Stimulated activated naive CD4-positive, alpha-beta T cell (primary cell): ENCODE measurements around the gene RNPEPL1.
A peak's percentile ranks its signal among the peaks of the same experiment; 100 is the strongest.

ENCODE experiments used
- DNase-seq, 6 experiments: peaks; one replicate each; lab custom pipeline; 2025; lab: John Stamatoyannopoulos, UW

The RNPEPL1 gene

GRCh38 chr2:240577281-240578109, 9.2 kb downstream of the RNPEPL1 start:
- no peak for DNase-seq

GRCh38 chr2:240578110-240578450, 9.8 kb downstream of the RNPEPL1 start:
- DNase-seq = no peak

- DNase-seq = no peak
These were observed 10.2 kb downstream of the RNPEPL1 start for GRCh38 chr2:240578488-240578887.

DNA sequence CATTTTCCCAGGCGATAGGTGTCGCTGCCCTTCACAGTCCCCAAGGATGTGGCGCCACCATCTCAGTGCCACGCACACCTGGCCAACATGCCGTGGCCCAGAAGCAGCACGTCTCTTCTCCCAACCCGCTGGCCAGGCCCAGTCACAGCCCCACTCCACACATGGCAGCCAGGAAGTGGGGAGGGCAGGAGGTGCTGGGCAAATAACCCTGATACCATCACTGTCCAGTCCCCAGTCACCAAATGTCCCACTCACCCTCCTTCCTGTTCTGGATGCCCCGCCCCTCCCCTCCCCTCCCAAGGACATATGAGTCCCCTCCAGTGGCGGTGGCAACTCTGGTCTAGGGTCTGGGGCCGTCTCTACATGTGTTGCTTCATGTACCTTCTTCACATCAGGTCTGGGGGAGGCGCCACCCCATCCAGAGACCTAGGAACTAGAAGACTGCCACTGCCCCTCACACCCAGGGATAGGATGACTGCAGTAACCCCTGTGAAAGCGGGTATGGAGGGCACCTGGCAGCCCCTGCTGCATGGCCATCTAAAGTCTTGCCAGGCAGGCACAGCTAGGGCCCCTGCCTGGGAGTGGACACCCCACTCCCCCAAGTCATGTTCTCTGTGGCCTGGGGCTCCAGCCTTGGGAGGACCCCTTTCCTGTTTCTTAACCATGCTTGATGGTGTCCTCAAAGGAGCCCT, 10.9 kb downstream of the RNPEPL1 start:
- DNase-seq = no peak

- DNase-seq = peak; percentile 45 to 72 (median 60)
These were observed 11.7 kb downstream of the RNPEPL1 start for GRCh38 chr2:240579771-240580614.

DNA sequence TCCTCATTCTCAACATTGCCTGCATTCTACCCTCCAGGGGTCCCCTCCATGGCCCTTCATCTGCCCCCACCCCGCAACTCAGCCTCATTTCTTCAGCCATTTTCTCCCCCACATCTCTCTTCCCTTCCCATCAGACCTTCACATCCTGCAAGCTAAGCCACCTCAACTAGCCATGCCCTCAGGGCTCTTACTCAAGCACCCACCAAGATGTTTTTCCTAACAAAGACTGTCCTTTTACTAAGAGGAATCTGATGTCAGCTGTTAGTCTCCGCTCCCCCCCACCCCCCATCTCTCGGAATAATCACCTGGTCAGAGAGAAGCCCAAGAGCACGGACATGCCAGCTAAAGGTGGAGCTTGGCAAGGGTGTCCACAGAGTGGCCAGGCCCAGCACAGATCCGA, 13.5 kb downstream of the RNPEPL1 start:
- no peak for DNase-seq

DNA sequence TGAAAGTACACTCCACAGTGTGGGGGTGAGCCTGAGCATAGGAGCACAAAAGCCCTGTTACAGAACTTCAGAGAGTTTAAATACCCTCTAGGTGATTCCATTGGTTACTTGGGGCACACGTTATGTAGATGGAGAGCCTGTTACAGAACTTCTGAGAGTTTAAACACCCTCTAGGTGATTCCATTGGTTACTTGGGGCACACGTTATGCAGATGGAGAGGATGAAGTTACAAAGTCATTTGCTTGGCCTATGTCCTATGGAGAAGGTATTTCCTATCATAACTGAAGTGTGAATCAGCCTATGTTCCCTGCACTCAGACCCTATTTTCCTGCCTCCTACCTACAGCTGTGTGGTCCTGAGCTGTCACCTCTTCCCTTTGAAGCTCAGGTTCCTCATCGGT, 14.5 kb downstream of the RNPEPL1 start:
- DNase-seq = no peak

DNA sequence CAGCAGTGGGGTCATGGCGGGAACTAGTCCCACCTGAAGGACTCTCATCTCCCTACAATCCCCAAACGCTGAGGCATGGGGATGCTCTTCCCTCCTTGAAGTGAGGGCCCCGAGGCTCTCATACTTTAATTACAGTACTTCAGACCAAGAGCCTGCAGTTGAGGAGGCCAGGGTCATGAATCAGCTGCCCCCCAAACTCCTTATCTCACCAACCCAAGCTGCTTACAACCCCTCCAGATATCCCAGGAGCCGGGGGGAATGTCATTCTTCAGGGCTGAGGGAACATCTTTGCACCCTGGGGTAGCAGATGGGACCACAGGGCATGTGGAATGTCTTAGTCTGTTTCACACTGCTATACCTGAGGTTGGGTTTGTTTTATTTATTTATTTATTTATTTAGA, 15.5 kb downstream of the RNPEPL1 start:
- DNase-seq = no peak

- DNase-seq = no peak
These were observed 16.3 kb downstream of the RNPEPL1 start for GRCh38 chr2:240584486-240585031.

DNA sequence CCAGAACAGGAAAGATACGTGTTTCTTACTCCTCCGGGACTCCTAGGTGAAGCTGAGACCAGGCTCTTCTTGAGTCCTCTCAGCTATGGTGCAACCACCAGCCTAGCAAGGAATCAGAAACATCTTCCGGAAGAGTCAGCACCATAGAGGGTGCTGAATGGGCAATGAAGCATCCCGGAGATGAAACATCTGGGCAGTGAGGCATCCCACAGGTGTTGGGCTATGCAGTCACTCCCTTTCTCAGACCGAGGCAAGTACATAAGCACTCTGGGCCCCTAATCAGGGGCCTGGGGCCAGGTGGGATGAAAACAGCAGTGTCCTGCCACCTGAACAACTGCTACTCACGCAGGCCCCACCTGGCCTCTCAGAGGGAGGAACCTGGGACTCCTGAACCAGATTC, 16.8 kb downstream of the RNPEPL1 start:
- DNase-seq = no peak

DNA sequence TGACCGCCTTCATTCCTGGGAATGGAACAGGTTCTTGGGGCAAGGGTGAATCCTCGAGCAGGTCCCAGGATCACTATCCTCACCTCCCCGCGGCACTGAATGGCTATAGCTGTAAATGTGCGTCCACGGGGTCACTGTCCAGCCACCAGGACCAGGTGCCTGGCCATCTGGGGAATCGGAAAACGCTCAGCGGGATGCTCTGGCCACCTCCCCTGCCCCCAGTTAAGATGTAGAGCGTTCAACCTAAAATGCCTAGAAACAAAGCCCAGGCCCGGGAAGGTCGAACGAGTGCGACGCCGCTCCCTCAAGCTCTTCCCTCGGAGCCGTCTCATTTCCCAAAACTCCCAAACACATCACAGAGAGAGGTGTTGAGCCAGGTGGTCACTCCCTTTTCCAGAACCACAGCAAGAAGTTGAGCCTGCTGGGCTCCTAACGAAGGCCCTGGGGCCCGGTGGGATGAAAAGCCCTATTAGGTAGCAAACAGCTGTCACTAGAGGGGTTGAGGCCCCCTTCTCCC, 17.5 kb downstream of the RNPEPL1 start:
- no peak for DNase-seq

- peak; percentile 89 to 99 (median 95) for DNase-seq
These were observed 18.1 kb downstream of the RNPEPL1 start, which contains the start of gene CAPN10 for GRCh38 chr2:240586198-240586918. TSS of gene CAPN10 (plus strand) at chr2:240586734. CDS start at chr2:240586912, 178 bp downstream.

- peak; percentile 33 to 59 (median 42) for DNase-seq
These were observed 18.9 kb downstream of the RNPEPL1 start for GRCh38 chr2:240586919-240587800.

GRCh38 chr2:240588006-240588655, 19.8 kb downstream of the RNPEPL1 start:
- DNase-seq = no peak

GRCh38 chr2:240588669-240589068, 20.4 kb downstream of the RNPEPL1 start:
- DNase-seq = no peak

DNA sequence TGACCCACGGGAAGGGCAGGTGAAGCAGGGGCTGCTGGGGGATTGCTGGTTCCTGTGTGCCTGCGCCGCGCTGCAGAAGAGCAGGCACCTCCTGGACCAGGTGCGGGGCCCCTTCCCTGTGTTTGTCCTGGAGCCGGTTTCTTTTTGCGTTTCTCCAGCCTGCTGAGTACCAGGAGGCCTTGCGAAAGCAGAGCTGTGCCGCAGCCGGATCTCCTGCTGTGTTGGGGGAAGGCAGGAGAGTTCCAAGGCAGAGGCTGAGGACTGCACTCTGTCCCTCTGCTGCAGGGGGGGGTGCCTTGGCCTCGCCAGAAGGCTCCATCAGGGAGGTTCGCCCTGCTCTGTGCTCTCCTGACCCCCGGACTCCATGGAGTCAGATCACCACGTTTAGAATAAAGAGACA, 21.1 kb downstream of the RNPEPL1 start:
- no peak for DNase-seq

- DNase-seq = no peak
These were observed 21.7 kb downstream of the RNPEPL1 start for GRCh38 chr2:240589850-240590525.

GRCh38 chr2:240590681-240591111, 22.4 kb downstream of the RNPEPL1 start:
- DNase-seq = no peak

- DNase-seq = no peak
These were observed 22.9 kb downstream of the RNPEPL1 start for GRCh38 chr2:240591226-240591625.
